CD14-positive monocyte (primary cell): Measurements from ENCODE around the gene EXD3. TPM values are rescaled to one million over a fixed set of nuclear protein-coding genes. Genes with fewer than 3 reads are reported as not detected.

Source experiments
- DNase-seq, 3 donors: peaks; one replicate each; pipeline ENCODE4 v3.0.0-alpha.2; 2011 to 2022
- H2AFZ ChIP-seq: 2 replicates; pipeline ENCODE4 v1.6.0; 2012; ENCODE audit warnings: mild to moderate bottlenecking, low read depth, low read length, inconsistent platforms; ENCODE audit not compliant: insufficient read depth, poor library complexity, severe bottlenecking
- H3K27ac ChIP-seq, 2 donors: 1 replicate in 1 of 2; 2 replicates in 1 of 2; pipeline ENCODE4 v1.5.1; 2012 to 2013; ENCODE audit warnings: low read length in 2 of 2, control low read depth in 1 of 2, inconsistent platforms in 1 of 2, low read depth in 1 of 2, mild to moderate bottlenecking in 1 of 2
- H3K27me3 ChIP-seq, 2 donors: one replicate each; pipeline versions ENCODE4 v1.6.0 to v1.6.1; 2011 to 2013; ENCODE audit warnings: low read length in 2 of 2; ENCODE audit not compliant: control insufficient read depth in 2 of 2, insufficient read depth in 2 of 2
- H3K36me3 ChIP-seq, 2 donors: replicated peaks in 1 of 2; 1 replicate in 1 of 2; 2 replicates in 1 of 2; pipeline versions ENCODE4 v1.5.1 to v1.6.1; 2012 to 2013; ENCODE audit warnings: low read length in 2 of 2, control low read depth in 1 of 2, inconsistent platforms in 1 of 2, mild to moderate bottlenecking in 1 of 2; ENCODE audit not compliant: insufficient read depth in 2 of 2, control insufficient read depth in 1 of 2
- H3K4me1 ChIP-seq, 2 donors: 1 replicate in 1 of 2; 2 replicates in 1 of 2; pipeline versions ENCODE4 v1.5.1 to v1.6.1; 2012 to 2013; ENCODE audit warnings: low read length in 2 of 2, control low read depth in 1 of 2, inconsistent platforms in 1 of 2, mild to moderate bottlenecking in 1 of 2, moderate library complexity in 1 of 2; ENCODE audit not compliant: insufficient read depth in 2 of 2, control insufficient read depth in 1 of 2
- H3K4me2 ChIP-seq: replicated peaks from 2 replicates; pipeline ENCODE3; 2012; ENCODE audit warnings: low read length, moderate library complexity, mild to moderate bottlenecking; ENCODE audit not compliant: poor library complexity, severe bottlenecking; ENCODE audit errors: extremely low read depth
- H3K4me3 ChIP-seq, 3 experiments: fragments of 200-600 bp in 1 of 3; sonication (generic) in 1 of 3; replicated peaks in 1 of 3; 1 replicate in 2 of 3; 2 replicates in 1 of 3; pipeline ENCODE4 v1.5.1; 2011 to 2013; ENCODE audit warnings: low read length in 3 of 3, mild to moderate bottlenecking in 3 of 3, control low read depth in 2 of 3, low read depth in 2 of 3, inconsistent platforms in 1 of 3, moderate library complexity in 1 of 3
- H3K79me2 ChIP-seq: 2 replicates; pipeline ENCODE4 v1.6.0; 2012; ENCODE audit warnings: mild to moderate bottlenecking, control low read depth, inconsistent platforms, low read length, moderate library complexity; ENCODE audit not compliant: insufficient read depth
- H3K9ac ChIP-seq: 2 replicates; pipeline ENCODE4 v1.6.0; 2017; ENCODE audit warnings: low read length, mild to moderate bottlenecking; ENCODE audit not compliant: insufficient read depth, poor library complexity, severe bottlenecking
- H3K9me3 ChIP-seq, 2 donors: replicated peaks in 1 of 2; 1 replicate in 1 of 2; 2 replicates in 1 of 2; pipeline versions ENCODE4 v1.5.1 to v1.6.1; 2012 to 2013; ENCODE audit warnings: low read length in 2 of 2, control low read depth in 1 of 2; ENCODE audit not compliant: control insufficient read depth in 1 of 2, insufficient read depth in 1 of 2
- H4K20me1 ChIP-seq: 2 replicates; pipeline ENCODE4 v1.6.0; 2012; ENCODE audit warnings: mild to moderate bottlenecking, low read length, control low read depth, moderate library complexity; ENCODE audit not compliant: insufficient read depth
- H3K27ac Mint-ChIP-seq, 7 donors: one replicate each; pipeline ENCODE4 v1.8.0; 2020; ENCODE audit warnings: mild to moderate bottlenecking in 7 of 7, mixed read lengths in 7 of 7, moderate library complexity in 6 of 7, inconsistent platforms in 2 of 7
- H3K27me3 Mint-ChIP-seq, 3 donors: one replicate each; pipeline ENCODE4 v1.8.0; 2021 to 2022; ENCODE audit warnings: low read depth in 3 of 3, mild to moderate bottlenecking in 3 of 3, mixed read lengths in 3 of 3, moderate library complexity in 3 of 3, inconsistent platforms in 1 of 3
- H3K36me3 Mint-ChIP-seq, 2 donors: one replicate each; pipeline ENCODE4 v1.8.0; 2020; ENCODE audit warnings: mixed read lengths in 2 of 2, inconsistent platforms in 1 of 2, mild to moderate bottlenecking in 1 of 2
- H3K4me1 Mint-ChIP-seq: one replicate; pipeline ENCODE4 v1.8.0; 2020; ENCODE audit warnings: mild to moderate bottlenecking, mixed read lengths
- H3K4me3 Mint-ChIP-seq, 2 donors: one replicate each; pipeline ENCODE4 v1.8.0; 2020; ENCODE audit warnings: mild to moderate bottlenecking in 2 of 2, mixed read lengths in 2 of 2, moderate library complexity in 1 of 2
- H3K9me3 Mint-ChIP-seq, 7 donors: one replicate each; pipeline ENCODE4 v1.8.0; 2020 to 2022; ENCODE audit warnings: mixed read lengths in 7 of 7, mild to moderate bottlenecking in 6 of 7, moderate library complexity in 6 of 7, inconsistent platforms in 2 of 7
- CTCF ChIP-seq: fragments of 200-600 bp; IDR thresholded peaks from one replicate; pipeline ENCODE4 v1.8.0; 2022; ENCODE audit warnings: antibody characterized with exemption, mild to moderate bottlenecking
- WGBS: methylation state at CpG from one replicate; pipeline ENCODE4 v1.1.5; 2013; ENCODE audit warnings: missing lambda C conversion rate; ENCODE audit not compliant: insufficient coverage; 5-methylcytosine and 5-hydroxymethylcytosine counted together
- intact Hi-C, 2 donors: fragments of 100-400 bp; cut with micrococcal nuclease; formaldehyde crosslinking; loops; one replicate each; pipeline versions ENCODE4 v1.15.0 to v1.15.1; 2023
- polyA plus RNA-seq, 3 donors: library from polyadenylated mRNA; depleted of rRNA in 1 of 3; unstranded in 2 of 3; stranded (reverse) in 1 of 3; fragments of 300-500 nt in 2 of 3; fragments of >200 nt in 1 of 3; fragmentation: Illumina TruSeq in 2 of 3; gene quantifications; 1 replicate in 2 of 3; 2 replicates in 1 of 3; pipeline ENCODE4 v1.2.3, GENCODE V29; 2012 to 2021

Gene EXD3
- polyA plus RNA-seq, 3 donors: 2.0 to 10.8 (median 3.0) TPM

- no peaks in the 10 kb centered on the region for H3K79me2 ChIP-seq
- 96% methylated on average over 8 of the region's 20 CpGs for WGBS
- H2AFZ ChIP-seq: no peak overlapping the region
- H3K4me1 Mint-ChIP-seq: no peaks in the 10 kb centered on the region
- intact Hi-C loops: no loop called here
- peaks cover 0 to 10% (median 3%) of the 10 kb centered on the region in 3 donors for H3K27me3 Mint-ChIP-seq
- no peaks in the 10 kb centered on the region for H3K27me3 ChIP-seq
- TF ChIP-seq CTCF: no peak
- H3K27ac ChIP-seq: no peak overlapping the region
- no peak overlapping the region for H3K4me2 ChIP-seq
- H3K27ac Mint-ChIP-seq: no peak overlapping the region
- H3K36me3 ChIP-seq: no peaks in the 10 kb centered on the region
- no peaks in the 10 kb centered on the region for H3K9me3 ChIP-seq
- H3K4me3 ChIP-seq: no peak overlapping the region
- no peaks in the 10 kb centered on the region for H4K20me1 ChIP-seq
- no peak for DNase-seq
- H3K36me3 Mint-ChIP-seq: no peaks in the 10 kb centered on the region
- no peaks in the 10 kb centered on the region for H3K9me3 Mint-ChIP-seq
- H3K9ac ChIP-seq: no peak overlapping the region
- H3K4me1 ChIP-seq: no peaks in the 10 kb centered on the region
- H3K4me3 Mint-ChIP-seq: no peak overlapping the region
Observed at GRCh38 chr9:137432687-137433348, 9.9 kb upstream of the EXD3 start.

GRCh38 chr9:137431416-137431931, 8.5 kb upstream of the EXD3 start:
- no peaks in the 10 kb centered on the region for H3K27me3 ChIP-seq
- H3K4me1 Mint-ChIP-seq: no peaks in the 10 kb centered on the region
- no peak overlapping the region for H2AFZ ChIP-seq
- no peak for TF ChIP-seq CTCF
- 90% methylated on average over 19 of the region's 21 CpGs for WGBS
- H3K27me3 Mint-ChIP-seq: peaks cover 0 to 10% (median 2%) of the 10 kb centered on the region in 3 donors
- DNase-seq: no peak
- H3K4me2 ChIP-seq: no peak overlapping the region
- no peak overlapping the region for H3K27ac ChIP-seq
- no peaks in the 10 kb centered on the region for H3K4me1 ChIP-seq
- no peaks in the 10 kb centered on the region for H3K36me3 Mint-ChIP-seq
- no peaks in the 10 kb centered on the region for H3K36me3 ChIP-seq
- intact Hi-C loops: no loop called here
- no peaks in the 10 kb centered on the region for H3K9me3 Mint-ChIP-seq
- no peak overlapping the region for H3K9ac ChIP-seq
- H3K9me3 ChIP-seq: no peaks in the 10 kb centered on the region
- H3K27ac Mint-ChIP-seq: no peak overlapping the region
- no peaks in the 10 kb centered on the region for H4K20me1 ChIP-seq
- no peaks in the 10 kb centered on the region for H3K79me2 ChIP-seq
- H3K4me3 Mint-ChIP-seq: no peak overlapping the region
- H3K4me3 ChIP-seq: no peak overlapping the region
